Activated T-cell treated with anti-CD3 and anti-CD28 coated beads, Interleukin-2, amount 50 U/mL, for 24 hours (primary cell): ENCODE data around the gene CLDN20.

Experiments
- DNase-seq: peaks from one replicate; pipeline ENCODE4 v3.0.0-alpha.2; 2020
- H3K27ac Mint-ChIP-seq: 2 replicates; pipeline ENCODE4 v1.8.0; 2020; ENCODE audit warnings: mild to moderate bottlenecking, mixed read lengths
- H3K27me3 Mint-ChIP-seq: 2 replicates; pipeline ENCODE4 v1.8.0; 2020; ENCODE audit warnings: mixed read lengths
- H3K36me3 Mint-ChIP-seq: 2 replicates; pipeline ENCODE4 v1.8.0; 2020; ENCODE audit warnings: low read depth, mixed read lengths
- H3K4me1 Mint-ChIP-seq: 2 replicates; pipeline ENCODE4 v1.8.0; 2020; ENCODE audit warnings: low read depth, mixed read lengths
- H3K4me3 Mint-ChIP-seq: 2 replicates; pipeline ENCODE4 v1.8.0; 2020; ENCODE audit warnings: mild to moderate bottlenecking, moderate library complexity, mixed read lengths
- H3K9me3 Mint-ChIP-seq: 2 replicates; pipeline ENCODE4 v1.8.0; 2020; ENCODE audit warnings: mixed read lengths

The CLDN20 gene

GRCh38 chr6:155319902-155320301 is 56.1 kb downstream of the CLDN20 start:
- no peak overlapping the region for H3K27ac Mint-ChIP-seq
- H3K4me1 Mint-ChIP-seq, result peaks cover 16% of the 10 kb centered on the region
- H3K4me3 Mint-ChIP-seq, result no peak overlapping the region
- DNase-seq, result no peak
- no peaks in the 10 kb centered on the region for H3K27me3 Mint-ChIP-seq
- H3K9me3 Mint-ChIP-seq, result no peaks in the 10 kb centered on the region
- no peaks in the 10 kb centered on the region for H3K36me3 Mint-ChIP-seq

GRCh38 chr6:155324172-155324571 is 60.4 kb downstream of the CLDN20 start:
- peaks cover 17% of the 10 kb centered on the region for H3K4me1 Mint-ChIP-seq
- no peak overlapping the region for H3K27ac Mint-ChIP-seq
- no peaks in the 10 kb centered on the region for H3K9me3 Mint-ChIP-seq
- H3K4me3 Mint-ChIP-seq, result no peak overlapping the region
- no peak for DNase-seq
- no peaks in the 10 kb centered on the region for H3K36me3 Mint-ChIP-seq
- H3K27me3 Mint-ChIP-seq, result no peaks in the 10 kb centered on the region

- no peak for DNase-seq
- Mint-ChIP-seq H3K4me3 (no peak overlapping the region), H3K4me1 (peaks cover 20% of the 10 kb centered on the region), H3K36me3 (no peaks in the 10 kb centered on the region), H3K9me3 (no peaks in the 10 kb centered on the region), H3K27me3 (no peaks in the 10 kb centered on the region), H3K27ac (no peak overlapping the region)
Measured at GRCh38 chr6:155324993-155325392, 61.2 kb downstream of the CLDN20 start.

GRCh38 chr6:155325700-155326516 is 62.1 kb downstream of the CLDN20 start:
- peaks cover 25% of the 10 kb centered on the region for H3K4me1 Mint-ChIP-seq
- H3K9me3 Mint-ChIP-seq, result no peaks in the 10 kb centered on the region
- no peak overlapping the region for H3K27ac Mint-ChIP-seq
- H3K36me3 Mint-ChIP-seq, result no peaks in the 10 kb centered on the region
- DNase-seq, result no peak
- no peaks in the 10 kb centered on the region for H3K27me3 Mint-ChIP-seq
- no peak overlapping the region for H3K4me3 Mint-ChIP-seq
